Neural crest cell (in vitro differentiated cells): ENCODE data around the gene CERS1. TPM values are rescaled to one million over a fixed set of nuclear protein-coding genes. Genes with fewer than 3 reads are reported as not detected.

Source experiments
- DNase-seq: peaks from one replicate; pipeline ENCODE4 v3.0.0; 2021; ENCODE audit warnings: low read depth, mixed read lengths, low spot score
- H3K27ac Mint-ChIP-seq: one replicate; pipeline ENCODE4 v1.8.0; 2021; ENCODE audit warnings: mild to moderate bottlenecking, mixed read lengths; ENCODE audit not compliant: unreplicated experiment
- H3K27me3 Mint-ChIP-seq: 2 replicates; pipeline ENCODE4 v1.8.0; 2021; ENCODE audit warnings: low read depth, mild to moderate bottlenecking, mixed read lengths
- H3K36me3 Mint-ChIP-seq: 2 replicates; pipeline ENCODE4 v1.8.0; 2021; ENCODE audit warnings: low read depth, mild to moderate bottlenecking, mixed read lengths
- H3K4me1 Mint-ChIP-seq: 2 replicates; pipeline ENCODE4 v1.8.0; 2021; ENCODE audit warnings: mixed read lengths
- H3K4me3 Mint-ChIP-seq: one replicate; pipeline ENCODE4 v1.8.0; 2021; ENCODE audit warnings: mild to moderate bottlenecking, mixed read lengths
- H3K9me3 Mint-ChIP-seq: 2 replicates; pipeline ENCODE4 v1.8.0; 2021; ENCODE audit warnings: mixed read lengths
- CTCF ChIP-seq: fragments of 200-600 bp; sonication (generic); conservative IDR thresholded peaks from 2 replicates; pipeline ENCODE4 v1.5.0; 2021; ENCODE audit warnings: antibody characterized with exemption, mild to moderate bottlenecking
- total RNA-seq: library from RNA; stranded (reverse); gene quantifications from 2 replicates; pipeline ENCODE4 v1.2.1, GENCODE V29; 2021

CERS1 gene
- total RNA-seq, 1 donor from 2014 or later = 27.7 TPM

- Mint-ChIP-seq H3K27ac (no peak overlapping the region), H3K4me1 (peaks cover 8% of the 10 kb centered on the region), H3K27me3 (no peaks in the 10 kb centered on the region), H3K4me3 (no peak overlapping the region), H3K9me3 (no peaks in the 10 kb centered on the region), H3K36me3 (peaks cover 6% of the 10 kb centered on the region)
- no peak for TF ChIP-seq CTCF
- no peak for DNase-seq
Observed at GRCh38 chr19:18913466-18913865, 17.5 kb upstream of the CERS1 start.

GRCh38 chr19:18912933-18913332, 17.0 kb upstream of the CERS1 start:
- Mint-ChIP-seq H3K9me3 (no peaks in the 10 kb centered on the region), H3K4me1 (peaks cover 4% of the 10 kb centered on the region), H3K4me3 (no peak overlapping the region), H3K36me3 (peaks cover 6% of the 10 kb centered on the region), H3K27ac (no peak overlapping the region), H3K27me3 (no peaks in the 10 kb centered on the region)
- no peak for DNase-seq
- TF ChIP-seq CTCF = no peak

- H3K9me3 Mint-ChIP-seq = no peaks in the 10 kb centered on the region
- no peaks in the 10 kb centered on the region for H3K4me1 Mint-ChIP-seq
- no peak overlapping the region for H3K27ac Mint-ChIP-seq
- no peaks in the 10 kb centered on the region for H3K27me3 Mint-ChIP-seq
- no peak for DNase-seq
- peaks cover 6% of the 10 kb centered on the region for H3K36me3 Mint-ChIP-seq
- TF ChIP-seq CTCF = no peak
- H3K4me3 Mint-ChIP-seq = no peak overlapping the region
Observed at GRCh38 chr19:18910801-18911436, 15.0 kb upstream of the CERS1 start.

- Mint-ChIP-seq H3K4me1 (no peaks in the 10 kb centered on the region), H3K36me3 (peaks cover 6% of the 10 kb centered on the region), H3K27ac (no peak overlapping the region), H3K27me3 (no peaks in the 10 kb centered on the region), H3K4me3 (no peak overlapping the region), H3K9me3 (no peaks in the 10 kb centered on the region)
- no peak for DNase-seq
- no peak for TF ChIP-seq CTCF
Observed at GRCh38 chr19:18910010-18910409, 14.1 kb upstream of the CERS1 start.

GRCh38 chr19:18908917-18909619, 13.1 kb upstream of the CERS1 start:
- no peak overlapping the region for H3K27ac Mint-ChIP-seq
- no peaks in the 10 kb centered on the region for H3K4me1 Mint-ChIP-seq
- H3K27me3 Mint-ChIP-seq = no peaks in the 10 kb centered on the region
- no peak for DNase-seq
- H3K9me3 Mint-ChIP-seq = no peaks in the 10 kb centered on the region
- no peak for TF ChIP-seq CTCF
- H3K36me3 Mint-ChIP-seq = peaks cover 6% of the 10 kb centered on the region
- H3K4me3 Mint-ChIP-seq = no peak overlapping the region
